HCT116 (cell line): ENCODE data around the gene CDH22. TPM values are rescaled to one million over a fixed set of nuclear protein-coding genes. Genes with fewer than 3 reads are reported as not detected.

Experiments
- ATAC-seq: fragments of 200-7000 bp; cut with Tn5 transposase; 2 replicates; pipeline ENCODE4 v1.9.1; 2020; ENCODE audit warnings: mild to moderate bottlenecking, moderate library complexity
- BruUV-seq: library from RNA; stranded (reverse); fragments of 400-500 nt; replicated peaks from 2 replicates; lab custom pipeline; 2021; lab: Mats Ljungman, UMichigan
- CTCF ChIA-PET: fragments of 300-600 bp; sonication (Branson Sonifier 250); formaldehyde crosslinking; loops from one replicate; lab custom pipeline; 2021; ENCODE audit warnings: antibody characterized with exemption; lab: Charles Lee
- POLR2A ChIA-PET: fragments of 300-600, 350-600 bp; sonication (Branson Sonifier 250); formaldehyde crosslinking; loops from one replicate; lab custom pipeline; 2021; ENCODE audit warnings: antibody characterized with exemption; lab: Charles Lee
- RAD21 ChIA-PET, 2 experiments: fragments of 300-600 bp; sonication (Branson Sonifier 250); formaldehyde crosslinking; loops; one replicate each; lab custom pipeline; 2023; ENCODE audit warnings: low total read pairs in 2 of 2; ENCODE audit not compliant: uncharacterized antibody in 2 of 2, unreplicated experiment in 2 of 2, low non-redundant PET in 1 of 2; lab: Charles Lee
- DNase-seq: peaks from one replicate; pipeline ENCODE4 v3.0.0-alpha.2; 2010; ENCODE audit warnings: low read depth, low spot score
- H2AFZ ChIP-seq: fragments of 200-600 bp; shearing (Covaris generic), sonication (generic); 2 replicates; pipeline ENCODE4 v1.6.1; 2017; ENCODE audit warnings: low read depth, mixed run types, mixed read lengths, antibody characterized with exemption, low read length; ENCODE audit not compliant: poor library complexity, severe bottlenecking
- H3K27ac ChIP-seq: 2 replicates; pipeline ENCODE4 v1.5.1; 2012; ENCODE audit warnings: low read depth, low read length
- H3K27me3 ChIP-seq: fragments of 200-600 bp; sonication (generic); 2 replicates; pipeline ENCODE4 v1.6.1; 2016; ENCODE audit warnings: mixed run types, low read length, mixed read lengths; ENCODE audit not compliant: insufficient read depth
- H3K36me3 ChIP-seq, 2 experiments: fragments of 200-500 bp in 1 of 2; fragments of 200-600 bp in 1 of 2; sonication (Bioruptor generic) in 1 of 2; sonication (generic) in 1 of 2; 2 replicates each; pipeline versions ENCODE4 v1.5.1 to v1.6.1; 2014 to 2016; ENCODE audit warnings: low read length in 2 of 2, inconsistent platforms in 1 of 2, mixed read lengths in 1 of 2, mixed run types in 1 of 2; ENCODE audit not compliant: insufficient read depth in 2 of 2, control insufficient read depth in 1 of 2
- H3K4me1 ChIP-seq, 2 experiments: fragments of 200-600 bp in 1 of 2; sonication (generic) in 1 of 2; 2 replicates each; pipeline versions ENCODE4 v1.5.1 to v1.6.1; 2012 to 2017; ENCODE audit warnings: low read length in 2 of 2, inconsistent platforms in 1 of 2, mild to moderate bottlenecking in 1 of 2, mixed read lengths in 1 of 2, mixed run types in 1 of 2, moderate library complexity in 1 of 2; ENCODE audit not compliant: insufficient read depth in 2 of 2, control insufficient read depth in 1 of 2
- H3K4me2 ChIP-seq: fragments of 200-600 bp; sonication (generic); 2 replicates; pipeline ENCODE4 v1.6.1; 2017; ENCODE audit warnings: mixed run types, low read length, mixed read lengths
- H3K4me3 ChIP-seq, 2 experiments: fragments of 200-600 bp in 1 of 2; sonication (generic) in 1 of 2; replicated peaks in 1 of 2; 2 replicates each; pipeline ENCODE4 v1.5.1; 2011 to 2016; ENCODE audit warnings: low read length in 2 of 2, control low read depth in 1 of 2, low read depth in 1 of 2, mild to moderate bottlenecking in 1 of 2, mixed read lengths in 1 of 2, mixed run types in 1 of 2
- H3K79me2 ChIP-seq: fragments of 200-600 bp; sonication (generic); 2 replicates; pipeline ENCODE4 v1.6.1; 2017; ENCODE audit warnings: mild to moderate bottlenecking, mixed run types, low read length, moderate library complexity, mixed read lengths; ENCODE audit not compliant: insufficient read depth
- H3K9ac ChIP-seq: fragments of 200-600 bp; sonication (generic); 2 replicates; pipeline ENCODE4 v1.6.1; 2016; ENCODE audit warnings: low read length, mixed read lengths
- H3K9me2 ChIP-seq: fragments of 200-600 bp; sonication (generic), shearing (Covaris generic); 2 replicates; pipeline ENCODE4 v1.6.1; 2017; ENCODE audit warnings: mixed run types, mild to moderate bottlenecking, moderate library complexity; ENCODE audit not compliant: insufficient read depth
- H3K9me3 ChIP-seq, 2 experiments: fragments of 200-500 bp in 1 of 2; fragments of 200-600 bp in 1 of 2; sonication (Bioruptor generic) in 1 of 2; sonication (generic) in 1 of 2; 2 replicates each; pipeline ENCODE4 v1.6.1; 2014 to 2017; ENCODE audit warnings: low read length in 2 of 2, mixed read lengths in 2 of 2, inconsistent platforms in 1 of 2, low read depth in 1 of 2, mild to moderate bottlenecking in 1 of 2, mixed run types in 1 of 2, moderate library complexity in 1 of 2; ENCODE audit not compliant: control insufficient read depth in 1 of 2, insufficient read depth in 1 of 2
- H4K20me1 ChIP-seq: fragments of 200-600 bp; sonication (generic), shearing (Covaris generic); 2 replicates; pipeline ENCODE4 v1.6.1; 2017; ENCODE audit warnings: mixed run types, mild to moderate bottlenecking, moderate library complexity; ENCODE audit not compliant: insufficient read depth
- CBX3 ChIP-seq: IDR thresholded peaks from 2 replicates; pipeline ENCODE4 v1.6.1; 2012; ENCODE audit warnings: low read depth
- CEBPB ChIP-seq: IDR thresholded peaks from 2 replicates; pipeline ENCODE4 v1.6.1; 2012; ENCODE audit warnings: low read depth
- CTCF ChIP-seq, 3 experiments: fragments of 200-600 bp in 1 of 3; sonication (generic) in 1 of 3; IDR thresholded peaks in 2 of 3; conservative IDR thresholded peaks in 1 of 3; 2 replicates each; pipeline ENCODE4 v1.5.1; 2012 to 2017; ENCODE audit warnings: low read depth in 2 of 3, low read length in 2 of 3, antibody characterized with exemption in 1 of 3, borderline replicate concordance in 1 of 3, control low read depth in 1 of 3, mild to moderate bottlenecking in 1 of 3, mixed read lengths in 1 of 3, mixed run types in 1 of 3, moderate library complexity in 1 of 3; ENCODE audit not compliant: insufficient read depth in 1 of 3
- EGR1 ChIP-seq: IDR thresholded peaks from 2 replicates; pipeline ENCODE4 v1.6.1; 2012; ENCODE audit warnings: low read depth
- ELF1 ChIP-seq: IDR thresholded peaks from 2 replicates; pipeline ENCODE4 v1.6.1; 2012; ENCODE audit warnings: low read depth, borderline replicate concordance
- EZH2phosphoT487 ChIP-seq: fragments of 200-600 bp; IDR thresholded peaks from 2 replicates; pipeline ENCODE4 v1.6.1; 2018; ENCODE audit warnings: antibody characterized with exemption, borderline replicate concordance
- JUND ChIP-seq: IDR thresholded peaks from 2 replicates; pipeline ENCODE4 v1.6.1; 2012
- POLR2A ChIP-seq: IDR thresholded peaks from 2 replicates; pipeline ENCODE4 v1.7.0; 2011; ENCODE audit warnings: borderline replicate concordance; ENCODE audit not compliant: insufficient read depth, insufficient read length; ENCODE audit errors: extremely low read depth
- SP1 ChIP-seq: IDR thresholded peaks from 2 replicates; pipeline ENCODE4 v1.6.1; 2012; ENCODE audit warnings: low read depth
- SRF ChIP-seq: IDR thresholded peaks from 2 replicates; pipeline ENCODE4 v1.6.1; 2012; ENCODE audit warnings: low read depth
- TCF7L2 ChIP-seq: IDR thresholded peaks from 2 replicates; pipeline ENCODE4 v1.7.0; 2011; ENCODE audit warnings: borderline replicate concordance, inconsistent platforms; ENCODE audit not compliant: insufficient read depth, insufficient read length; ENCODE audit errors: extremely low read depth
- ZBTB33 ChIP-seq: IDR thresholded peaks from 2 replicates; pipeline ENCODE4 v1.6.1; 2011; ENCODE audit warnings: mild to moderate bottlenecking, low read length, moderate library complexity; ENCODE audit not compliant: insufficient replicate concordance; ENCODE audit errors: extremely low read depth
- ZFX ChIP-seq: fragments of 450-650 bp; IDR thresholded peaks from 2 replicates; pipeline ENCODE4 v1.6.1; 2017
- intact Hi-C: fragments of 100-400 bp; cut with micrococcal nuclease; formaldehyde crosslinking; loops from 2 replicates; pipeline ENCODE4 v1.10.0; 2022
- total RNA-seq: library from RNA; stranded (reverse); gene quantifications from one replicate; pipeline ENCODE4 v1.2.1, GENCODE V29; 2021; ENCODE audit not compliant: unreplicated experiment

The CDH22 gene
- total RNA-seq, 1 experiment from 2014 or later: 1.8 TPM

- Histone ChIP-seq H2AFZ (no peak overlapping the region), H3K4me3 (no peak overlapping the region), H3K9me2 (no peaks in the 10 kb centered on the region), H3K9me3 (no peaks in the 10 kb centered on the region), H3K27me3 (0 out of 2 replicates have a peak, but pooled peaks cover 12% of the 10 kb centered on the region), H3K4me1 (no peaks in the 10 kb centered on the region), H4K20me1 (no peaks in the 10 kb centered on the region), H3K36me3 (peaks cover 3% of the 10 kb centered on the region in 2 experiments; a peak in 2 of 4 replicates), H3K27ac (no peak overlapping the region), H3K4me2 (no peak overlapping the region), H3K9ac (no peak overlapping the region), H3K79me2 (no peaks in the 10 kb centered on the region)
- ChIA-PET POLR2A (no interaction called here), CTCF (interaction anchor here (0.6 to 2.6 kb wide), 2 partner anchors 175 to 196 kb away, joined by 3 to 11 read pairs; no protein-coding TSS in a partner anchor), RAD21 (interaction anchor here (0.7 to 0.8 kb wide), 2 partner anchors 118 to 132 kb away, joined by 3 to 4 read pairs; no protein-coding TSS in a partner anchor)
- BruUV-seq: no TSS peak
- ATAC-seq (no peak), DNase-seq (no peak)
- intact Hi-C loops: loop anchor here (5.0 kb wide), 1 partner anchor 176 kb away; the partner anchor contains the start of gene CDH22
- no peak for TF ChIP-seq ZFX
Measured at GRCh38 chr20:46131396-46131795, 176.9 kb downstream of the CDH22 start.

GRCh38 chr20:46130534-46130933 is 177.8 kb downstream of the CDH22 start:
- intact Hi-C loops: loop anchor here (5.0 kb wide), 1 partner anchor 177 kb away; the partner anchor contains the start of gene CDH22
- Histone ChIP-seq H3K4me1 (no peaks in the 10 kb centered on the region), H3K79me2 (no peaks in the 10 kb centered on the region), H3K9ac (no peak overlapping the region), H3K9me3 (no peaks in the 10 kb centered on the region), H3K4me2 (no peak overlapping the region), H3K9me2 (no peaks in the 10 kb centered on the region), H3K4me3 (no peak overlapping the region), H3K27ac (no peak overlapping the region), H3K36me3 (peaks cover 3% of the 10 kb centered on the region in 2 experiments; a peak in 2 of 4 replicates), H4K20me1 (no peaks in the 10 kb centered on the region), H2AFZ (no peak overlapping the region), H3K27me3 (0 out of 2 replicates have a peak, but pooled peaks cover 12% of the 10 kb centered on the region)
- no peak for DNase-seq
- CTCF ChIA-PET: interaction anchor here (1.1 to 1.5 kb wide), 3 partner anchors 192 to 355 kb away, joined by 3 read pairs; no protein-coding TSS in a partner anchor
- no TSS peak for BruUV-seq
- TF ChIP-seq ELF1 (no peak), EZH2phosphoT487 (no peak), CEBPB (no peak), CTCF (IDR thresholded peaks at IDR 0.05 in 2 of 3, conservative IDR thresholded peaks at IDR 0.05 in 1 of 3; ENCODE audit: borderline replicate concordance in 1 of 3, insufficient read depth in 1 of 3, low read depth in 2 of 3, low read length in 2 of 3) (no peak), SP1 (no peak), ZFX (no peak), JUND (no peak), POLR2A (no peak), SRF (no peak), TCF7L2 (no peak), EGR1 (no peak), CBX3 (no peak), ZBTB33 (no peak)
- RAD21 ChIA-PET: interaction anchor here (0.5 to 0.7 kb wide), 2 partner anchors 111 to 119 kb away, joined by 4 read pairs; no protein-coding TSS in a partner anchor
- POLR2A ChIA-PET: no interaction called here
- no peak for ATAC-seq
